ENCODE results near the gene GADL1.

Gene GADL1

GRCh38 chr3:30692498-30693130, 201.8 kb downstream of the GADL1 start:
- no peaks in the 10 kb centered on the region for H3K27me3 Mint-ChIP-seq

GRCh38 chr3:30691944-30692343, 202.5 kb downstream of the GADL1 start:
- no peak overlapping the region for H3K4me3 Mint-ChIP-seq
- no peak for DNase-seq
- H3K27ac Mint-ChIP-seq = peak overlapping the region; percentile 75
- peaks cover 69% of the 10 kb centered on the region for H3K4me1 Mint-ChIP-seq
- no peaks in the 10 kb centered on the region for H3K9me3 Mint-ChIP-seq
- CTCF ChIA-PET = interaction anchor here (0.7 to 4.2 kb wide), 5 partner anchors 12 to 579 kb away, joined by 3 to 30 read pairs (median 3); no protein-coding TSS in a partner anchor
- no peaks in the 10 kb centered on the region for H3K27me3 Mint-ChIP-seq
- H3K36me3 Mint-ChIP-seq = peaks cover 88% of the 10 kb centered on the region

More at GRCh38 chr3:30692498-30693130, 201.8 kb downstream of the GADL1 start:
- DNase-seq = no peak
- no peaks in the 10 kb centered on the region for H3K9me3 Mint-ChIP-seq
- CTCF ChIA-PET = interaction anchor here (0.7 to 4.2 kb wide), 28 partner anchors 7 to 650 kb away, joined by 3 to 30 read pairs (median 4); no protein-coding TSS in a partner anchor
- peak overlapping the region; percentile 75 for H3K27ac Mint-ChIP-seq
- no peak overlapping the region for H3K4me3 Mint-ChIP-seq
- H3K36me3 Mint-ChIP-seq = peaks cover 88% of the 10 kb centered on the region
- peaks cover 65% of the 10 kb centered on the region for H3K4me1 Mint-ChIP-seq

- no peak for DNase-seq
- peaks cover 89% of the 10 kb centered on the region for H3K36me3 Mint-ChIP-seq
- CTCF ChIA-PET = interaction anchor here (0.7 to 4.2 kb wide), 5 partner anchors 13 to 579 kb away, joined by 3 to 30 read pairs (median 3); no protein-coding TSS in a partner anchor
- H3K4me3 Mint-ChIP-seq = no peak overlapping the region
- peak overlapping the region; percentile 71 for H3K27ac Mint-ChIP-seq
- no peaks in the 10 kb centered on the region for H3K27me3 Mint-ChIP-seq
- no peaks in the 10 kb centered on the region for H3K9me3 Mint-ChIP-seq
- peaks cover 74% of the 10 kb centered on the region for H3K4me1 Mint-ChIP-seq
These were observed 203.1 kb downstream of the GADL1 start for GRCh38 chr3:30691249-30691880.

- H3K4me3 Mint-ChIP-seq = no peak overlapping the region
- H3K27ac Mint-ChIP-seq = peak overlapping the region; percentile 71
These were observed 204.3 kb downstream of the GADL1 start for GRCh38 chr3:30690199-30690598.

GRCh38 chr3:30688776-30689641, 205.5 kb downstream of the GADL1 start:
- no peaks in the 10 kb centered on the region for H3K9me3 Mint-ChIP-seq

More at GRCh38 chr3:30690199-30690598, 204.3 kb downstream of the GADL1 start:
- DNase-seq = no peak
- H3K27me3 Mint-ChIP-seq = no peaks in the 10 kb centered on the region
- H3K4me1 Mint-ChIP-seq = peaks cover 81% of the 10 kb centered on the region
- no peaks in the 10 kb centered on the region for H3K9me3 Mint-ChIP-seq
- H3K36me3 Mint-ChIP-seq = peaks cover 89% of the 10 kb centered on the region
- CTCF ChIA-PET = no interaction called here

GRCh38 chr3:30687930-30688570, 206.4 kb downstream of the GADL1 start:
- peaks cover 91% of the 10 kb centered on the region for H3K4me1 Mint-ChIP-seq
- no peak for DNase-seq
- H3K36me3 Mint-ChIP-seq = peaks cover 92% of the 10 kb centered on the region
- CTCF ChIA-PET = no interaction called here
- no peaks in the 10 kb centered on the region for H3K27me3 Mint-ChIP-seq
- no peak overlapping the region for H3K4me3 Mint-ChIP-seq
- no peak overlapping the region for H3K27ac Mint-ChIP-seq
- H3K9me3 Mint-ChIP-seq = no peaks in the 10 kb centered on the region

More at GRCh38 chr3:30688776-30689641, 205.5 kb downstream of the GADL1 start:
- Mint-ChIP-seq H3K27ac (peak overlapping the region; percentile 88), H3K27me3 (no peaks in the 10 kb centered on the region), H3K4me1 (peaks cover 88% of the 10 kb centered on the region), H3K4me3 (no peak overlapping the region), H3K36me3 (peaks cover 89% of the 10 kb centered on the region)
- CTCF ChIA-PET = interaction anchor here (0.7 kb wide), 1 partner anchor 65 kb away, joined by 4 read pairs; no protein-coding TSS in a partner anchor
- no peak for DNase-seq

- CTCF ChIA-PET = no interaction called here
- H3K4me1 Mint-ChIP-seq = peaks cover 94% of the 10 kb centered on the region
- H3K4me3 Mint-ChIP-seq = no peak overlapping the region
- no peak for DNase-seq
- no peaks in the 10 kb centered on the region for H3K27me3 Mint-ChIP-seq
- peaks cover 94% of the 10 kb centered on the region for H3K36me3 Mint-ChIP-seq
- H3K27ac Mint-ChIP-seq = no peak overlapping the region
- no peaks in the 10 kb centered on the region for H3K9me3 Mint-ChIP-seq
These were observed 207.7 kb downstream of the GADL1 start for GRCh38 chr3:30686799-30687198.

GRCh38 chr3:30686176-30686575, 208.3 kb downstream of the GADL1 start:
- Mint-ChIP-seq H3K4me3 (no peak overlapping the region), H3K27ac (no peak overlapping the region), H3K9me3 (no peaks in the 10 kb centered on the region), H3K36me3 (peaks cover 96% of the 10 kb centered on the region), H3K4me1 (peaks cover 96% of the 10 kb centered on the region), H3K27me3 (no peaks in the 10 kb centered on the region)
- no peak for DNase-seq
- CTCF ChIA-PET = interaction anchor here (0.7 to 0.9 kb wide), 2 partner anchors 11 to 44 kb away, joined by 3 read pairs; no protein-coding TSS in a partner anchor

GRCh38 chr3:30685267-30685667, 209.2 kb downstream of the GADL1 start:
- CTCF ChIA-PET = interaction anchor here (0.6 to 1.0 kb wide), 5 partner anchors 8 to 358 kb away, joined by 3 read pairs; no protein-coding TSS in a partner anchor
- peaks cover 96% of the 10 kb centered on the region for H3K36me3 Mint-ChIP-seq

GRCh38 chr3:30684356-30684755, 210.1 kb downstream of the GADL1 start:
- no peak for DNase-seq
- H3K27ac Mint-ChIP-seq = peak overlapping the region; percentile 71
- H3K36me3 Mint-ChIP-seq = peaks cover 94% of the 10 kb centered on the region
- H3K4me3 Mint-ChIP-seq = no peak overlapping the region
- H3K9me3 Mint-ChIP-seq = no peaks in the 10 kb centered on the region
- no peaks in the 10 kb centered on the region for H3K27me3 Mint-ChIP-seq
- H3K4me1 Mint-ChIP-seq = peaks cover 95% of the 10 kb centered on the region
- CTCF ChIA-PET = interaction anchor here (1.5 kb wide), 1 partner anchor 9 kb away, joined by 4 read pairs; no protein-coding TSS in a partner anchor

More at GRCh38 chr3:30685267-30685667, 209.2 kb downstream of the GADL1 start:
- Mint-ChIP-seq H3K27me3 (no peaks in the 10 kb centered on the region), H3K4me3 (no peak overlapping the region), H3K27ac (peak overlapping the region; percentile 3), H3K9me3 (no peaks in the 10 kb centered on the region), H3K4me1 (peaks cover 96% of the 10 kb centered on the region)
- DNase-seq = no peak

- Mint-ChIP-seq H3K36me3 (peaks cover 94% of the 10 kb centered on the region), H3K27ac (peak overlapping the region; percentile 71), H3K4me1 (peaks cover 95% of the 10 kb centered on the region), H3K27me3 (no peaks in the 10 kb centered on the region), H3K9me3 (no peaks in the 10 kb centered on the region), H3K4me3 (no peak overlapping the region)
- no peak for DNase-seq
- CTCF ChIA-PET = interaction anchor here (1.5 kb wide), 1 partner anchor 9 kb away, joined by 4 read pairs; no protein-coding TSS in a partner anchor
These were observed 210.7 kb downstream of the GADL1 start for GRCh38 chr3:30683769-30684168.

- peaks cover 93% of the 10 kb centered on the region for H3K36me3 Mint-ChIP-seq
- peak overlapping the region; percentile 86 for H3K27ac Mint-ChIP-seq
- H3K4me3 Mint-ChIP-seq = no peak overlapping the region
- H3K27me3 Mint-ChIP-seq = no peaks in the 10 kb centered on the region
- DNase-seq = no peak
- peaks cover 2% of the 10 kb centered on the region for H3K9me3 Mint-ChIP-seq
- peaks cover 92% of the 10 kb centered on the region for H3K4me1 Mint-ChIP-seq
- CTCF ChIA-PET = interaction anchor here (1.1 to 1.5 kb wide), 3 partner anchors 11 to 670 kb away, joined by 3 to 10 read pairs (median 5); no protein-coding TSS in a partner anchor
These were observed 211.9 kb downstream of the GADL1 start for GRCh38 chr3:30682434-30683155.
